Lung (tissue), 12 donors: ENCODE data around the gene ADGRD1. TPM values are rescaled to one million over a fixed set of nuclear protein-coding genes. Genes with fewer than 3 reads are reported as not detected.

Source experiments
- ATAC-seq: fragments of 200-7000 bp; cut with Tn5 transposase; one replicate; pipeline ENCODE4 v1.9.1; 2020; ENCODE audit warnings: moderate number of reproducible peaks; ENCODE audit not compliant: insufficient read depth, low FRiP score
- DNase-seq, 3 donors: peaks; one replicate each; pipeline ENCODE4 v3.0.0-alpha.2; 2013 to 2017
- H3K27ac ChIP-seq, 2 donors: one replicate each; pipeline ENCODE4 v1.5.1; 2013; ENCODE audit warnings: mild to moderate bottlenecking in 2 of 2, moderate library complexity in 2 of 2, control low read depth in 1 of 2, inconsistent platforms in 1 of 2, low read depth in 1 of 2, low read length in 1 of 2
- H3K27me3 ChIP-seq, 3 donors: one replicate each; pipeline ENCODE4 v1.5.1; 2013; ENCODE audit warnings: low read length in 2 of 3; ENCODE audit not compliant: control insufficient read depth in 3 of 3, insufficient read depth in 3 of 3
- H3K36me3 ChIP-seq, 4 donors: one replicate each; pipeline ENCODE4 v1.5.1; 2013; ENCODE audit warnings: low read length in 4 of 4, mild to moderate bottlenecking in 1 of 4, moderate library complexity in 1 of 4; ENCODE audit not compliant: control insufficient read depth in 4 of 4, insufficient read depth in 4 of 4
- H3K4me1 ChIP-seq, 5 donors: one replicate each; pipeline ENCODE4 v1.5.1; 2013; ENCODE audit warnings: low read length in 5 of 5, mild to moderate bottlenecking in 2 of 5, moderate library complexity in 1 of 5; ENCODE audit not compliant: control insufficient read depth in 5 of 5, insufficient read depth in 5 of 5
- H3K4me3 ChIP-seq: one replicate; pipeline ENCODE4 v1.5.1; 2013; ENCODE audit warnings: mild to moderate bottlenecking, control low read depth, moderate library complexity
- H3K9ac ChIP-seq, 2 donors: one replicate each; pipeline ENCODE4 v1.5.1; 2013; ENCODE audit warnings: low read length in 2 of 2, control low read depth in 1 of 2; ENCODE audit not compliant: insufficient read depth in 1 of 2
- H3K9me3 ChIP-seq, 4 donors: one replicate each; pipeline ENCODE4 v1.5.1; 2013; ENCODE audit warnings: low read length in 3 of 4, mild to moderate bottlenecking in 1 of 4, moderate library complexity in 1 of 4; ENCODE audit not compliant: control insufficient read depth in 4 of 4, insufficient read depth in 3 of 4
- WGBS, 2 donors: extraction: QIAGEN DNeasy Blood & Tissue Kit; methylation state at CpG; one replicate each; pipeline ENCODE4 v1.1.7; 2013; 5-methylcytosine and 5-hydroxymethylcytosine counted together
- polyA plus RNA-seq, 2 donors: library from polyadenylated mRNA; stranded (reverse); fragments of 200-250 nt; gene quantifications; one replicate each; pipeline ENCODE4 v1.2.1, GENCODE V29; 2013
- total RNA-seq, 2 donors: library from RNA; depleted of rRNA in 1 of 2; stranded (reverse); fragments of >200 nt in 1 of 2; gene quantifications; one replicate each; pipeline ENCODE4 v1.2.1, GENCODE V29; 2014 to 2021
- TF ChIP-seq, protein P1 (sequence below): IDR thresholded peaks from 2 replicates; pipeline ENCODE4 v1.5.1; 2012; ENCODE audit warnings: mild to moderate bottlenecking; ENCODE audit errors: control extremely low read depth, extremely low read depth
- donor health status: control.
- donor health status: control.
- donor health status: Bipolar disorder and iron deficiency.
- donor health status: healthy.
- donor health status: DM: yes; HTN: yes; CAD: no.

ADGRD1 gene
- total and polyA plus RNA-seq, 4 donors = 23.5 to 85.6 (median 46.7) TPM

DNA sequence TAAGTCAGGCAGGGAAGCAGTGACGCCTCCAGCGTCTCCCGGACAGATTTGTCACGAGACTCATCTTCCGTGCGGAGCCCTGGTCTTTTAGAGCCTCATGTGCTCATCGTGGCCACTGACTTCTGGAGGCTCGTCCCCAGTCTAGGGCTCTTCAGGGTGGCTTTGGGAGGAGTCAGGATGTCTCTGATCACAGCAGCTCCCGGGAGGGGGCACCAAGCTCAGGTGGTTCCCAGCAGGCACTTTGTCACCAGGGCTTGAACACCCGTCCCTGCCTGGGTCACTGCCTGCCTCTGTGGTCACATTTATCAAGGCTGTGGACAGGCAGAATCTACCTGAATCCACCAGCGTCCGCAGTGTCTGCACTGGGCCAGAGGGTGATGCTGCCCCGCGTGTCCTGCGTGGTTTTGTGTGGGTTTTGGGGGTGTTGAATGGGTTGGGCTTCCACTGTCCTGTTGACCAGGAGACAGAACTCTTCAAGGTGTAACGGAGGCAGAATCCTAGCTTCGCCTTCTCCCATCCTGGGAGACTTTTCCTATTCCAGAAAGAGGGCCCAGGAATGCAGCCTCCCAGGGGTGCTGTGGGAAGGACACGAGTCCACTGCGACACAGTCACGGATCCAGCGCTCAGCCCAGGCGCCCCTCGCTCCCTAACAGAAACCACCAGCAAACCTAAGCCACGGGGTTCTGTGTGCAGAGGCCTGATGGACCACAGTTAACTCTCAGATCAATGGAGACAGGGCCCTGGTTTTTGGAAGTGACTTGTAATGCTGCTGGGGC lies 132.3 kb downstream of the ADGRD1 start:
- Histone ChIP-seq H3K4me3 (no peak overlapping the region), H3K4me1 (peaks cover 0 to 5% (median 0%) of the 10 kb centered on the region in 5 donors), H3K36me3 (peaks cover 0 to 20% (median 0%) of the 10 kb centered on the region in 4 donors), H3K9me3 (no peaks in the 10 kb centered on the region), H3K27ac (no peak overlapping the region), H3K9ac (no peak overlapping the region), H3K27me3 (no peaks in the 10 kb centered on the region)
- ATAC-seq (no peak), DNase-seq (no peak)
- TF ChIP-seq, protein P1, sequence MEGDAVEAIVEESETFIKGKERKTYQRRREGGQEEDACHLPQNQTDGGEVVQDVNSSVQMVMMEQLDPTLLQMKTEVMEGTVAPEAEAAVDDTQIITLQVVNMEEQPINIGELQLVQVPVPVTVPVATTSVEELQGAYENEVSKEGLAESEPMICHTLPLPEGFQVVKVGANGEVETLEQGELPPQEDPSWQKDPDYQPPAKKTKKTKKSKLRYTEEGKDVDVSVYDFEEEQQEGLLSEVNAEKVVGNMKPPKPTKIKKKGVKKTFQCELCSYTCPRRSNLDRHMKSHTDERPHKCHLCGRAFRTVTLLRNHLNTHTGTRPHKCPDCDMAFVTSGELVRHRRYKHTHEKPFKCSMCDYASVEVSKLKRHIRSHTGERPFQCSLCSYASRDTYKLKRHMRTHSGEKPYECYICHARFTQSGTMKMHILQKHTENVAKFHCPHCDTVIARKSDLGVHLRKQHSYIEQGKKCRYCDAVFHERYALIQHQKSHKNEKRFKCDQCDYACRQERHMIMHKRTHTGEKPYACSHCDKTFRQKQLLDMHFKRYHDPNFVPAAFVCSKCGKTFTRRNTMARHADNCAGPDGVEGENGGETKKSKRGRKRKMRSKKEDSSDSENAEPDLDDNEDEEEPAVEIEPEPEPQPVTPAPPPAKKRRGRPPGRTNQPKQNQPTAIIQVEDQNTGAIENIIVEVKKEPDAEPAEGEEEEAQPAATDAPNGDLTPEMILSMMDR = no peak
- 92 to 94% methylated on average over 24 of the region's 24 CpGs for WGBS, 2 donors

DNA sequence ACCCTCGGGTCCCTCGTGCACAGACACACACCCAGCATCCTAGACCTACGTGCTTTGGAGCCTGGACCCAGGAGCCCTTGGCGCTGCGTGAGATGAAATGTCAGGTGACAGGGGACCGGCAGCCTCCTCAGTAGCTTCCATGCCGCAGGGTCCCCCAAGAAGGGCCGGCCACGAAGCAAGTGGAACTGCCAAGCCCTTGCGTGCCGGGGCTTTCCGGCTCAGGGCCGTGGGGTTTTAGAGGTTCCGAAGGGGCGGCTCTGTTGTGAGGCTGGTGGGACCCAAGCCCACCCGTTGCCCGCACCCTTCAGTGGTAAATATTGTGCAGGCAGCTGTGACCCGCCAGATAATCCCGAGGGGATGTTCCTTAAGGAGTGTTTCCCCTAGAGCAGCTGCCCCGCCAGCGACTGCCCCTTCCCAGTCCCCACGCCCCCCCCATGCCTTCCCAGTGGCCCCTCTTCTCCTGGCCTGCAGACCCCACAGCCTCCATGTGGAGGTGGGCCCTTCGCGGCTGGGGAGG lies 133.7 kb downstream of the ADGRD1 start:
- Histone ChIP-seq H3K4me1 (peaks cover 0 to 5% (median 0%) of the 10 kb centered on the region in 5 donors), H3K9me3 (no peaks in the 10 kb centered on the region), H3K9ac (no peak overlapping the region), H3K27me3 (no peaks in the 10 kb centered on the region), H3K27ac (no peak overlapping the region), H3K4me3 (no peak overlapping the region), H3K36me3 (peaks cover 0 to 17% (median 0%) of the 10 kb centered on the region in 4 donors)
- ATAC-seq = no peak
- peak in 1 of 3 donors; percentile 7 for DNase-seq
- TF ChIP-seq, protein P1 = no peak
- WGBS, 2 donors = 93 to 94% methylated on average over 23 to 24 of the region's 24 CpGs

DNA sequence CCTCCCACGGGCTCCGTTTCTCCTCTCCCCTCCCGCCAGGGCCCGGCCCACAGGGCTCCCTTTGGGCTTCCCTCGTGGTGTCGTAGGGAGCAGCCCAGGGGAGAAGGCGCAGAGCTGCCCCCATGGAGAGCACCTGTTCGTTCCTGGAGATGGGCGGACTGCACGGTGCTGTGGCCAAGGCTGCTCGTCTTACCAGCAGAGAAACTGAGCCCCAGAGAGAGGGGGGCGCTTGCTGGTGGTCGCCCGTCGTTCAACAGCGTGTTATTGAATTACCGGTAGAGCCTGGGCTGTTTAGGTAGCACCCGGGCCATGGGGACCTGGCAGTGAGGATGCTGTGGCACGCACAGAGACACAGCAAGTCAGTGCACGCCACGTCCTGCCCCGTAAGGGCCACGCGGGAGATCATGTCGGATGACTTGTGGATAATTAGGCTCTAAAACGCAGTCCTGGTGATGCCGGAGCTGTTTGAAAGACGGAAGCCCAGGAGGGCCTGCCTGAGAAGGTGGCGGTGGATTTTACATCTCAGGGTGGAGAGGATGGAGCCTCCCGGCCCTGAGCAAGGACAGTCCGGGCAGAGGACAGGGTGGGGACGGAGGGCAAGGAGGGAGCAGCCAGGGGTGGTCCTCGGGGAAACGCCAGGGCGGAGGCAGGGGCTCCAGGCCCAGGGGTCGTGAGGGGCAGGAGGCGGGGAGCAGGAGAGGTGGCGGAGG lies 134.4 kb downstream of the ADGRD1 start:
- Histone ChIP-seq H3K27ac (no peak overlapping the region), H3K4me1 (peaks cover 0 to 5% (median 0%) of the 10 kb centered on the region in 5 donors), H3K9me3 (no peaks in the 10 kb centered on the region), H3K9ac (no peak overlapping the region), H3K4me3 (no peak overlapping the region), H3K27me3 (no peaks in the 10 kb centered on the region), H3K36me3 (peaks cover 0 to 17% (median 0%) of the 10 kb centered on the region in 4 donors)
- peak in 1 of 3 donors; percentile 8 for DNase-seq
- TF ChIP-seq, protein P1 = no peak
- no peak for ATAC-seq
- whole genome bisulfite sequencing, 2 donors = 89 to 94% methylated on average over 37 to 38 of the region's 38 CpGs
